GM19455 (cell line): ENCODE results near the gene DOCK1.

Experiments used
- ATAC-seq: cut with Tn5 transposase; IDR thresholded peaks from one replicate; pipeline ENCODE4 v1.9.1; 2021; ENCODE audit not compliant: unreplicated experiment

Gene DOCK1

DNA sequence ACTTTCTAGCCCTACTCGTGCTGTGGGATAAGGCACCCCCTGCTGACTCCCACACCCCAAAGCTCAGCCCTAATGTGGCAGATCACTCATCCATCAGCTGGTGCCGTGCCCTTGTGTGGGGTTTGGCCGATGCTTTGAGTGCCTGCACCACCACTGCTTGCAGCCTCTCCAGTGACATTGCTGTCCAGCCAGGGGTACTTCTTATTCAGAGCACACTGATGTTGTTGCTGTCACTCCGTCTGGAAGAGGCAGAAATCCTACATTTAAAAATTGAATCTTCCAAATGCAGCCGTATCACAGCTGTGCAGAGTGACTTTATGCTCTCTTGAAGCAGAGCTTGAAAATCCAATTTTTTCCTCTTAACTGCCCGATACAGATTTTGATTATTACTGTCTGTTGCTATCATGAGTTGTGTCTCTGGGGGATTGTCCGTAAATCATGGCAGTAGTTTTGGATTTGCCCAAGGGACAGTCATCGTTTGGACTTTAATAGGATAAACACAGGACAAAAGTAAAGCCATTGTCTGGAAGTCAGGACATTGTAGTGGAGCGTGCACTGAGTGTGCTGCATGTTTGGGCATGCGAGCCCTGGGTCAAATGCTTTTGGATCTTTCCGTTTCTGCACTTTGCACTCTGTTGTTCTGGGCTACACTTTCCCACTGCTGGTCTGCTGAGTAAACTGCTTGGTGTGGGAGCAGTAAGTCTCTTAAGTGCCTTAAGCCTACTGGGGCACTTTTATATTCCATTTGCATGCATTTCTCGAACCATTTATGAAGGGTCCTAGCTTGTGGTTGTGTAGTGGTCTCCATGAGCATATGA, 128.2 kb downstream of the DOCK1 start:
- ATAC-seq = no peak

DNA sequence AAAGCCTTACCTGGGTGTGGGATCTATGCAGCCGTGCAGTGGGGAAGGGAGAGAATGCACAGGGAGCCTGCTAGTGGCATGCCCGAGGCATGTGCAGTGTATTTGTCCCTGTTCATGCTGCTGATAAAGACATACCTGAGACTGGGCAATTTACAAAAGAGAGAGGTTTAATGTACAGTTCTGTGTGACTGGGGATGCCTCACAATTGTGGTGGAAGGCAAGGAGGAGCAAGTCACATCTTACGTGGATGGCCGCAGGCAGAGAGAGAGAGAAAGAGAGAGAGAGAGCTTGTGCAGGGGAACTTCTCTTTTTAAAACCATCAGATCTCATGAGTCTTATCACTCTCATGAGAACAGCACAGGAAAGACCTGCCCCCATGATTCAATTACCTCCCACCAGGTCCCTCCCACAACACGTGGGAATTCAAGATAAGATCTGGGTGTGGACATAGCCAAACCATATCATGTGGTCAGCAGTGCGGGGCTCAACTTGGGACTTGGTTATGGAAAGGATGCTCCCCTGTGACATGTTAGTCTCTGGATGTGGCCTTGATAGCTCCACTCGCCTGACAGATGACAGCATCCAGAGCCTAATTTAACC, 128.9 kb downstream of the DOCK1 start:
- ATAC-seq = no peak

DNA sequence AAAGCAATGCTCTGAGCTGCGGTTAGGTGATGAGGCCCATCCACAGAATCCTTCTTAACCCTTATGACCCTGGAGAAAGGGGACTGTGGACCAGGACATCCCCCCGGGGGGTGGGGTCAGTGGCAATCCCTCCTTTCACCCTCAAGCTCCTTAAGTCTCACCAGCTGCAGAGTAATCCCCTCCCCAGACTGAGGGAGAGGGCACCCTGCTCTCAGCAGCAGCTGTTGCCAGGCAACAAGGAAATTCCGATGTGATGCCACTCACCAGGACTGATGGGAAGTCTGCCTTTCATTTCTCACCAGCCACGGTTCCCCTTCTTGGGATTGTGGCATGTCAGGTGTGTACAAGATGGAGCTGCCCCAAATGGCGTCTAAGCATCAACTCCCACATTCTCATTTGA, 129.6 kb downstream of the DOCK1 start:
- no peak for ATAC-seq

DNA sequence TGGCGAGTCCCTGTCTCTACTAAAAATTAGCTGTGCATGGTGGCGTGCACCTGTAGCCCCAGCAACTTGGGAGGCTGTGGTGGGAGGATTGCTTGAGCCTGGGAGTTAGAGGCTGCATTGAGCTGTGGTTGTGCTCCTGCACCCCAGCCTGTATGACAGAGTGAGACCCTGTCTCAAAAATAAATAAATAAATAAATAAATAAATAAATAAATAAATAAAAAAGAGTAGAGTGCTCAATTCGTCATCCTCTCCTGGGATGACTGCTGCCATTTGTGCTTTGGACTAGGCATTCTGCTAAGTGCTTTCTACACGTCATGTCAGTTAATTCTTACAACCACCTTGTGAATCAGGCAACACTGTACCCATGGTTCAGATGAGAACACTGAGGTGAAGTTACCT, 130.6 kb downstream of the DOCK1 start:
- no peak for ATAC-seq

DNA sequence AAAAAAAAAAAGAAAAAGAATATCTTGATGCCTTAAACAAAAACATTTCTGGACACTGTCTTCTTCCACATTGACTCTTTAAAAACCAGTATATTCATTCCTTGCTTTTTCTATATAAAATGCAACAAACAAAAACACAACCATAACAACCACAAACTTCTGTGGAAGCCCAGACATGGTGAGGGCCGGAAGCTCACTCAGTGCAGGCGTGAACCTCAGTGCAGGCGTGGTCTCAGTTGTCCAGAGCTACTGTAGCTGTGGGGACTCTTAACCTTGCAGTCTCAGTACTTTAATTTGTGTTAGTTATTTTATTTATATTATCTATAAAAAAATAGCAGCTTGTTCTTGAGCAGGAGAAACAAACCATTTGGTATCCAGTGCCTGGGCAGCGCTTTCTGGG, 131.8 kb downstream of the DOCK1 start:
- no peak for ATAC-seq

DNA sequence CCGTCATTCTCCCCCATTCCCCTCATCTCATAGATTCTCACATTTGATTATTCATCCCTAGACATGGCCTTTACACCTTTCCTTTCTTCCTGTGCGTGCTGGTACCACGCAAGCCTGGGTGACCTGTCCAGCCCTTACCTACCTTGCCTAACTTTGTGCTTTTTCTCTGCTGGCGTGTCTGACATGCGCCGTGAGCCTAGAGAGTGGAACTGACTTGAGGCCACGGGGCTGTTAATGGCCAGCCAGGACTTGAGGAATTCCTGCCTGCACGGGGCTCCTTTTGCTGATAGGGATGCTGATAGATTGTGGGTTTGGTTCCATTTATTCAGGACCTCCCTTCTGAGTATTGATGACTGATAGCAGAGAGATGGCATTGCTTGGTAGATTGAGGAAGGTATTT, 134.2 kb downstream of the DOCK1 start:
- ATAC-seq = no peak

DNA sequence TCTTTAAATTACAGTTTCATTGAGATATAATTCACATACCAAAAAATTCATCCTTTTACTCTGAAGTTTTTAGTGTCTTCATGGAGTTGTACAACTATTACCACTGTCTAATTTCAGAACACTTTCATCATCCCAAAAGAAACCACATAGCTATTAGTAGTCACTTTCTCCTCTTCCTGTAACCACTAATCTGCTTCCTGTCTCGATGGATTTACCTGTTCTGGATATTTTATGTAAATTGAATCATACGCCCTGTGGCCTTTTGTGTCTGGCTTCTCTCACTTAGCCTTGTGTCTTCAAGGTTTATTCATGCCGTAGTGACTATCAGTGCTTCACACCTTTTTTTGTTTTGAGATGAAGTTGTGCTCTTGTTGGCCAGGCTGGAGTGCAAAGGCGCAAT, 135.5 kb downstream of the DOCK1 start:
- no peak for ATAC-seq

DNA sequence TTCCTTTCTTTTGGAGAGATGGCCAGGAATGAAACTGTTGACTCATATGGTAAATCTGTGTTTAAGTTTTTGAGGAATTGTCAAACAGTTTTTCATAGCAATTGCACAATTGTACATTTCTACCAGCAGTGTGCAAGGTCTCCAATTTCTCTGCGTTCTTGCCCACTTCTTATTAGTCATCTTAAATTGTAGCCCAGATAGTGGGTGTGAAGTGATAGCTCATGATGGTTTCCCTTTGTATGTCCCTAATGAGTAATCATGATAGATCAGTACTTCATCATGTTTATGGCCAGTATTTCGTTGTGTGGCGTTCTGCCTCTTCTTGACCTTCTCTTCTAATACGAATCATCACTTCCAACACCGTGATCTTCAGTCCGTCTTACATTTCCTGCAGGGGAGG, 136.3 kb downstream of the DOCK1 start:
- no peak for ATAC-seq

DNA sequence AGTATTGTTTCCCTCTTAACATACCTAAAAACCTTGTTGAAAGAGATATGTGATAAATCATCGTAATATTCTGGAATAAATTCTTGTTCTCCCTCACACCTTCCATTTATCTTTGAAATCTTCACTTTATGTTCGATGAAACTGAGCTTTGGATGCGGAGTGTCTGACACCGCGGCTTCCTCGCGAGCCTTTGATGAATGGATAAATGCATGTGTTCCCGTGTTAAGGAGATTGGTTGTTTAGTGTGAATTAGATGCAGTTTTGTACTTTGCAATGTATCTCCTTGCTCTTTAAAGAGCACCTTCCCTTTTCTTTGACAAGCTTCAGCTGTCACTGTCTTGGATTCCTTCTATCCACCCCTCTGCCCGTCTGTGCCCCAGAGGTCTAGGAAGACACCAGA, 138.1 kb downstream of the DOCK1 start:
- no peak for ATAC-seq

DNA sequence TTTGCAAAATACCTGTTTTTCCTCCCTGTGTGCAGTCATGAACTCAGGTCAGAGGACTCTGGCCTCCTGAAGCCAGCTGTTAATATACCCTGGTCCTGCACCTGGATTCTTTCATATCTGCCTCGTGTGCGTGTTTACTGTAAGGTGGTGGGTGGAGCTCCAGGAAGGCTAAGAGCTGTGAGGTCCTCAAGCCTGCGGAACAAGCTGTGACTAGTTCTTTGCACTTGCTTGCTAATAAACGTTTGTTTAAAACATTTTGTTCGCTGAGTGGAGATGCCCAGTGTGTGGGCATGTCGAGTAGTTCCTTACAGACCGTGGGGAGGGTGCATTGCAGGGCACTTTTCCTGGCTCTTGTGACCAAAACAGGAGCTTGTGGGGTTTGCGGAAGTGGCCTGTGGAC, 139.0 kb downstream of the DOCK1 start:
- ATAC-seq = no peak

DNA sequence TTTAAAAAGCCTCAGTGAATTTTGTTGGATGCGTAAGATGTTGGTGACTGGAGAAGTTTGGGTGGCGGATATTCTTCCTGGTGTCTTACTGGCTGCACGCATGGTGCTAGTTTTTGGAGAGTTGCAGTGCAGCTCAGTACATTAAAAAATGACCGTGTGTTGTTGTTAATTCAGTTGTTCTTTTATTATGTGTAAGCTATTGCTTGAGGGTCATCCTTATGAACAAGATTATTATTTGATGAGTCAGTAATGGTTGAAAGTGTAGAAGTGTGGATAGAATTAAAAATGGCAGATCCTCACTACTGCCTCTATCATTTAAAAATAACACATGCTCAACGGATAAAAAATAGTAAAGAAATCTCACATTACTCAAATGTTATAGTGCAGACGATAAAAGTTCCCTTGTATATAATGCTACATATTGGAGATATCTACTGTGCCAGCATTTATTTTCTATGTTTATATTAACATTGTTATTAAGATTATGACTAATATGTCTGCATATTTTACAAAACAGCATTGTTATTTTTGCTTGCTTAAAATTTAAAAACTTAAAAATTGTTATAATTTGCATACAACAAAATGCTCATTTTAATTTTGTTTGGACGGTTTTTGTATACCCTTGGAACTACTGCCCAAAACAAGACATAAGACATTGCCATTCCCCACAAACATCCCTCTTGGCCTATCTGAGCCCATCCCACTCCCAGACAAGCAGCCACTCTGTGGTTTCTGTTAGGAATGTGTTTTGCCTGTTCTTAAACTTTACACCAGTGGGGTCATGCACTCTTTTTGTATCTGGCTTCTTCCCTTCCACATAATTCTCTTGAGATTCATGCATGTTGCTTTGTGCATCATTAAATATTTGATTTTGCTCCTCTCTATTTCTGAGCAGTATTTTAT, 142.0 kb downstream of the DOCK1 start:
- ATAC-seq = no peak

DNA sequence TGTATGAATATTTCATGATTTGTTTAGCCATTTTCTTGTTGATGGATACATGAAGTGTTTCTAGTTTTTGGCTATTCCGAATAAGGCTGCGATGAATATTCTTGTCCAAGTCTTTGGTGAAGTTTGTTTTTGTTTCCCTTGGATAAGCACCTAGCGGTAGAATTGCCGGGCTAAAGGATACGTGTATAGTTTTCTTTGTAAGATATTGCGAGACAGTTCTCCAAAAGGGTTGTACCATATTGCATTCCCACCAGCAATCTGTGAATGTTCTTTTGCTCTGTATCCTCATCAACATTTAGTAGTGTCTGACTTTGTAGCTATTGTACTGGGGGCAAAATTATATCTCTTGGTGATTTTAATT, 142.6 kb downstream of the DOCK1 start:
- ATAC-seq = no peak

DNA sequence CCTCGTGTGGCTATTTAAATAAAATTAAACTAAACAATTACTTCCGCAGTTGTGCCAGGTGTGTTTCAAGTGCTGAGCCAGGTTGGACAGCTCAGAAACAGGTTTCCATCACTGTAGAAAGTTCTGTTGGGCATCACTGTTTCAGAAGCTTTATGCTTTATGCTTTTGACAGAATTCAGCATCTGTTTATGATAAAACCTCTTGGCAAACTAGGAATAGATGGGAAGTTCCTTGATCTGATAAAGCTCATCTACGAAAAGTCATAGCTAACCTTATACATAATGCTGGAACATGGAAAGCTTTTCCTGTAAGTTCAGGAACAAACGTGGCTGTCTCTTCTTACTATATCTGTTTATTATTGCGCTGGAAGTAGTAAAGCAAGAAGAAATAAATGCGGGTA, 143.4 kb downstream of the DOCK1 start:
- ATAC-seq = no peak

DNA sequence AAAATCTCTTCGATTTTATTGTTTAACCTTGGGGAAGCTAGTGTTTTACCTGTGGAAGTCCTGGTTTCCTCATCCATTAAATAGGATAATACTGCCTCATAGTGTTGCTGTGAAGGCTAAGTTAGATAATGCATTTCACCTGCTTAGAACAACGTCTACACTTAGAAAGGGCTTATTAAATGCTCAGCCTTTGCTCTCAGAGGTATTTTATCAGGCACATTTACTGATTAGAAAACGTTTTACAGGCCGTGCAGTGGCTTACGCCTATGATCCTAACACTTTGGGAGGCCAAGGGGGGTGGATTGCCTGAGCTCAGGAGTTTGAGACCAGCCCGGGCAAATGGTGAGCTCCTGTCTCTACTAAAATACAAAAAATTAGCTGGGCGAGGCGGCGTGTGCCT, 146.8 kb downstream of the DOCK1 start:
- no peak for ATAC-seq

DNA sequence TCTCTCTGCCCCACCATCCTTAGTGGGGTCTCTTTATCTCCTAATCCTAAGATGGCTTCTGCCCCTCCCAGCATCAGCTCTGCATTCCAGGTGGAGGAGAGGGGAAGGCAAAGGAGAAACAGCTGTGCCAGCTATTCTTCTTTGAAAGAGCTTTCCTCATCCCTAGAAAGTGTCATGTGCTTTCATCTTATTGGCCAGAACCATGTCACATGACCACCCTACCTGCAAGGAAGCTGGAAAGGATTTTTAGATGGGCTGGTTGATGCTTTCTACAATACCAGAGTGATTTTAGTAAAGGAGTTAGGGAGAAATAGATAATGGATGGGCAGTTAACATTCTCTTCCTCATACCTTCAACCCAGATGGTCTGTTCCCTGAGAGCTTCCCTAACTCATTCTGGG, 150.0 kb downstream of the DOCK1 start:
- ATAC-seq = no peak

DNA sequence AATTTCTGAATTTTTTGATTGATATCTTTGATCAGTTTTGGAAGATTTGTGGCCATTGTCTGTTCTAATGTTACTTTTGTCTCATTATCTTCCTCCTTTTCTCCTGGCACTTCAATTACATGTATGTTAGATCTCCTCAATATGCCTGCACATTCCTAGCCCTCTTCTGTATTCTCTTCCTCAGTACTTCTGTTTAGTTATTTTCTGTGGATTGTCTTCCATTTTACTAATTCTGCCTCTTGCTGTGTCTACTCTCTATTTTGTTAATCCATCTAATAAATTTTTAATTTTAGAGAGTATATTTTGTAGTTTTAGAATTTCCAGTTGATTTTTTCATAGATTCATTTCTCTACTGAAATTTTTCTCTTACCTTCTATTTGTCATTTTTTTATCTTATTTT, 154.1 kb downstream of the DOCK1 start:
- ATAC-seq = no peak

DNA sequence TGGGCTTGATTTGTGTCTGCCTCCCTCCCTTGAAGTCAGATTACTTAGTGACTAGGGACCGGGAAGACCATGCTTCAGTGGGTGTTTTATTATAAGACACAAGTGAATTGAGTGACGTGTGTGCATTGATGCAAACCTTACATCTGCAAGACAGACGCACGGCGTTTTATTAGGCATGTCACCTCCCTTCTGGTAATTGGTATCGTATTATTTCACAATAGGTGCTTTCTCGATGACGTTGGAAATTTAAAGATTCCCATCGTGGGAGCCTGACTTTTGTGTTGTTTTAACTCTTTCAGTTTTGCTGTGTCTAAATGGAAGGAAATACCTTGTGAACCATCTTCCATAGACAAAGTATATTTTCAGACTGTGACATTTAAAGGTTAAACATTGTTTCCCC, 158.5 kb downstream of the DOCK1 start:
- no peak for ATAC-seq

DNA sequence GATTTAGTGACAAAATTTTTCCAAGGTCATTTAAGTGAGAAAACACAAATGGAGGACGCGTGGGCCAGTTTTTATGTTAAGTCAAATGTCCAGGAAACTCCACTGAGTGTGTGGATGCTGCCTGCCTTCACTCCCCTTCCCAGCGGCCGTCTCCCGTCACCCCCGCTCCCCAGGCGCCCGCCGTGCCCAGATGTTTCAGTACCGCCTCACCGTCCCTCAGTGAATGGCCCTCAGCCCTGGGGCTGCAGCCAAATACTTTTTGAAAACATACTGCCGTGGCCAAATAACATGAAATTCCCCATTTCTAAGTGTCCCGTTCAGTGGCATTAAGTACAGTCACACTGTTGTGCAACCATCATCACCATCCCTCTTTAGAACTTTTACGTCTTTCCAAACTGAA, 159.2 kb downstream of the DOCK1 start:
- no peak for ATAC-seq

DNA sequence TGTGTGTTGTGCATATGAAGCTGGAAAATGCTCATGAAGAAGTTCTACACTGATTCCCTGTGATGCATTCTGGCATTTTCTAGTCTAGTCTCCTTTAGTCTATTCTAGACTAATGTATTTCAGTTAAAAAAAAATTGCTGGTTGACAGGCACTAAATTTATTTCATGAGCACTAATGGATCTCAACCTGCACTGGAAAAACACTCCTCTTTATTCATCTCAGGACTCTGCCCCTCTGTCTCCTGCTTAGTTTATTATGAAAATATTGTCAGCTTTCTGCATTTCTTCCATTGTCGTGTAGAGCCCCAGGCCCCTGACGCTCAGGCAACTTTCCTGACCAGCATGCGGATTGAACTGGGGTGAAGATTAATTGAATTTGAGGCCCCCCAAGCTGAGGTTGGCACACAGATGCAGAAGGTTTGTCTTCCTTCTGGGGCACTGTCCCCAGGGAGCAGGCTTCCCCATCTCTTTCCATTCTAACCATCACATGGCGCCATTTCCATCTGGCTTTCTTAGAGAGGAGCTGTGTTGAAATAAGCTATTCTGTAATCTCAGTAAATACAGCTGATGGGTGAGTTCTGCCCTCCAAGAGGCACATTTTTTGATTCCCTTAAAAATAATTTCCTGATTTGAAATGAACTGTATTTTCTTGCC, 162.4 kb downstream of the DOCK1 start:
- no peak for ATAC-seq

DNA sequence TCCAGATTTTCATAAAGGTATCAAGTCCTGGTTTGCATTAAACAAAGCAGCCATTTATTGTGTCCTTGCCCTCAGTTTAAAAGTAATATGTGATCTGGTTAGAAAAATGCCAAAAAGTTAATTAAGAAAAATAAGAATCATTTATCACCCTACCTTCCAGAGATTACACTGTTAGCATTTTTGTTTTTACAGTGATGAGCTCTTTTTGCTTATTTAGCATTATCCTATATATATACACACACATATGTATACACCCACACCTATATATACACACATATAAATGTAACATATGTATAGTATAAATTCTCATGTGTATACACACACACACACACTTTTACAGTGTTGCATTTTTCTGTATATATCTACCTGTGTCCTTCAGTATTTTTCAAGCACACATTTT, 163.3 kb downstream of the DOCK1 start:
- no peak for ATAC-seq

DNA sequence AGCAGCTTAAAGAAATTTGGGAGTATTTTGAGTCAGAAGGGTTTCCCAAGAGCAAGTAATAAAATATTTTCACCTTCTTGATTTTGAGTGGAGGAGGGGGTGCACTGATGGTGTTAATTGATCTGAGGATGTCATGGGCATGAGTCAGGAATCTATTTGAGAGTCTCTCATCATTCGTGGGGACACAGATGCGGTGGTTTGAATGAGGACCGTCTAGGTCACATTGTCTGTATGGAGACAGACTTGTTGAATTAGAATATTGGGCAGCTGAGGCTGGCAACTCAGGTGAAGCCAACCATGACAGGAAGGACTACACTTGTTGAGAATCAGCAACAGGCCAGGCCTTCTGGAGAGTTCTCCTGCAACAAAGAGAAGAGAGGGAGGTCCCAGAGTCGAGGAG, 164.2 kb downstream of the DOCK1 start:
- ATAC-seq = no peak

DNA sequence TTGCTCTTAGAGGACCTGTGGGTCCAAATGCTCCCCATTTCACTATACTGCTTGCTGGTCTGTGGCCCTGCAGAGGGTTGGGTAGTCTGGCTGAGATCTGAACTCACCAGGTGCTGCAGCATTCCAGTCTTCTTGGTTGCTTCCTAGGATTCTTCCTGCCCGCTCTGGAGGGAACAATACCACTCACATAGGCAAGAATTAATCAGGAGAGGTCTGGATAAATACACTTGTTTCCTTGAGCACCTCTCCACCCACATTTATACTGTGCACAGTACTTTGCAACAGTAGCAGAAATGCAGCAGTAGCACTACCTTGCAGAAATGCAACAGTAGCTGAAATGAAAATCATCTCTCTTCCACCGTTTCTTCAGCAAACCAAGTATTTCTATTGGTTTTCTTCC, 165.9 kb downstream of the DOCK1 start:
- ATAC-seq = no peak
